Right lobe of liver (tissue), 4 donors: ENCODE results near the gene SEC24D.

Source experiments
- POLR2A ChIP-seq: fragments of 450-650 bp; IDR thresholded peaks from one replicate; pipeline ENCODE4 v1.6.1; 2017; ENCODE audit warnings: antibody characterized with exemption, mild to moderate bottlenecking
- TF ChIP-seq, protein P1 (sequence below), 4 donors: fragments of 200-600 bp in 3 of 4; fragments of 450-650 bp in 1 of 4; IDR thresholded peaks; one replicate each; pipeline versions ENCODE4 v1.5.1 to v1.8.0; 2016 to 2022; ENCODE audit warnings: antibody characterized with exemption in 4 of 4, mild to moderate bottlenecking in 2 of 4
- donor health status: DM: no; HTN: no; CAD: no.
- donor health status: DM: no; HTN: no; CAD: no.
- donor health status: DM: no; HTN: yes; CAD: no.

- TF ChIP-seq, protein P1, sequence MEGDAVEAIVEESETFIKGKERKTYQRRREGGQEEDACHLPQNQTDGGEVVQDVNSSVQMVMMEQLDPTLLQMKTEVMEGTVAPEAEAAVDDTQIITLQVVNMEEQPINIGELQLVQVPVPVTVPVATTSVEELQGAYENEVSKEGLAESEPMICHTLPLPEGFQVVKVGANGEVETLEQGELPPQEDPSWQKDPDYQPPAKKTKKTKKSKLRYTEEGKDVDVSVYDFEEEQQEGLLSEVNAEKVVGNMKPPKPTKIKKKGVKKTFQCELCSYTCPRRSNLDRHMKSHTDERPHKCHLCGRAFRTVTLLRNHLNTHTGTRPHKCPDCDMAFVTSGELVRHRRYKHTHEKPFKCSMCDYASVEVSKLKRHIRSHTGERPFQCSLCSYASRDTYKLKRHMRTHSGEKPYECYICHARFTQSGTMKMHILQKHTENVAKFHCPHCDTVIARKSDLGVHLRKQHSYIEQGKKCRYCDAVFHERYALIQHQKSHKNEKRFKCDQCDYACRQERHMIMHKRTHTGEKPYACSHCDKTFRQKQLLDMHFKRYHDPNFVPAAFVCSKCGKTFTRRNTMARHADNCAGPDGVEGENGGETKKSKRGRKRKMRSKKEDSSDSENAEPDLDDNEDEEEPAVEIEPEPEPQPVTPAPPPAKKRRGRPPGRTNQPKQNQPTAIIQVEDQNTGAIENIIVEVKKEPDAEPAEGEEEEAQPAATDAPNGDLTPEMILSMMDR (IDR thresholded peaks at IDR 0.05): no peak
- TF ChIP-seq POLR2A: no peak
Measured at GRCh38 chr4:118843237-118843636, 7.3 kb upstream of the SEC24D start.
